ENCODE results near the gene LTF.
A peak's percentile ranks its signal among the peaks of the same experiment; 100 is the strongest.
"Not testable (repeated sequence)": the region's sequence is repeated elsewhere in the genome, so short reads cannot be mapped to it uniquely, and the experiment has no call there.

Gene LTF

DNA sequence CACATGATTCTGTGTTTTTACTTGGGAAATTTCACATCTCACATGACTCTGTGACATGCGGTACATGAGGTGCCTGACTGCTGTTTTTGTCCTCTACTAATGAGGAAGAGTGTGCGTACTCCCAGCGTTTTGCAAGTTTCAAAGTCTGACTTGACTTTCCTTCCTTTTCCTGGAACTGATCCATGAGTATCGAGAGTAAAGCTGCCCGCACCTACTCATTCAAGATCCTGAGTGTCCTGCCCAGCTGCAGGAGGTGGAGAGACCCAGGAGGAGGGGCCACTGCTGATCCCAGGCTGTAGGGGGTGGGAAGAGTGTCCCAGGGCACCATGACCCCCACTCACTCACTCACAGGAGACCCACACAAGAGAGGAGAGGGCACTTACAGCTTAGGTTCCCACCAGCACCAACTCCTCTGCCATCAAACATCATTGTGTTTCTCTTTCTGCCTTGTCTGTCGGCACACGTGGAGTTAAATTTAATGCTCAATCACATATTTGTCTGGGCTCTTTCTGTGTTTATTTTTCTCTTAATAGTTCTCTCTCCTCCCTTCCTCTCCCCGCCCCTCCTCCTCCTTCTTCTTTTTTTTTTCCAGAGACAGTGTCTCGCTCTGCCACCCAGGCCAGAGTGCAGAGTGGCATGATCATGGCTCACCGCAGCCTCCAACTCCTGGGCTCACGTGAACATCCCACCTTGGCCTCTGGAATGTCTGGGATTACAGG, 59.2 kb downstream of the LTF start:
- Histone ChIP-seq H2BK15ac (replicated peaks; ENCODE audit: low read depth) (no peak overlapping the region), H3K56ac (ENCODE audit: low read length) (no peak overlapping the region), H3K18ac (ENCODE audit: low read length) (no peak overlapping the region), H3K79me1 (ENCODE audit: low read length) (no peaks in the 10 kb centered on the region), H4K8ac (ENCODE audit: low read depth, low read length) (no peak overlapping the region), H4K5ac (ENCODE audit: low read length) (no peak overlapping the region), H3K23ac (ENCODE audit: low read length) (no peak overlapping the region), H2AK5ac (ENCODE audit: low read length) (no peak overlapping the region), H2BK5ac (ENCODE audit: low read length) (no peak overlapping the region), H3K4me2 (ENCODE audit: low read length) (no peak overlapping the region), H3K27me3 (ENCODE audit: insufficient read depth, low read length, poor library complexity) (no peaks in the 10 kb centered on the region), H3K79me2 (ENCODE audit: control insufficient read depth, insufficient read depth, low read length) (no peaks in the 10 kb centered on the region), H3K36me3 (ENCODE audit: control insufficient read depth, insufficient read depth, low read length) (no peaks in the 10 kb centered on the region), H3K9ac (ENCODE audit: low read length) (no peak overlapping the region), H3K4ac (ENCODE audit: low read depth, low read length) (no peak overlapping the region), H3K4me1 (ENCODE audit: control insufficient read depth, low read depth, low read length) (peaks cover 1% of the 10 kb centered on the region), H3K27ac (ENCODE audit: low read depth, low read length) (no peak overlapping the region), H3K4me3 (ENCODE audit: low read length) (no peak overlapping the region), H2BK120ac (ENCODE audit: low read depth, low read length) (no peak overlapping the region)
- no peak for DNase-seq
- WGBS (ENCODE audit: extremely low coverage, insufficient coverage, low lambda C conversion rate): no CpG with 5 or more reads among the region's 11 CpGs

GRCh38 chr3:46402902-46403301, 61.8 kb downstream of the LTF start:
- not testable (repeated sequence) for H3K27me3 ChIP-seq (ENCODE audit: insufficient read depth, low read length, poor library complexity); H3K4me3 ChIP-seq (ENCODE audit: low read length); H4K8ac ChIP-seq (ENCODE audit: low read depth, low read length); H3K79me2 ChIP-seq (ENCODE audit: control insufficient read depth, insufficient read depth, low read length); H3K27ac ChIP-seq (ENCODE audit: low read depth, low read length); H3K36me3 ChIP-seq (ENCODE audit: control insufficient read depth, insufficient read depth, low read length); H2BK15ac ChIP-seq (replicated peaks; ENCODE audit: low read depth); H3K79me1 ChIP-seq (ENCODE audit: low read length); H3K9ac ChIP-seq (ENCODE audit: low read length); H2BK120ac ChIP-seq (ENCODE audit: low read depth, low read length); H3K18ac ChIP-seq (ENCODE audit: low read length); H2BK5ac ChIP-seq (ENCODE audit: low read length); H4K5ac ChIP-seq (ENCODE audit: low read length); H3K4ac ChIP-seq (ENCODE audit: low read depth, low read length); H3K23ac ChIP-seq (ENCODE audit: low read length); H3K4me1 ChIP-seq (ENCODE audit: control insufficient read depth, low read depth, low read length); DNase-seq; H3K4me2 ChIP-seq (ENCODE audit: low read length); H2AK5ac ChIP-seq (ENCODE audit: low read length); H3K56ac ChIP-seq (ENCODE audit: low read length)
- no CpG with 5 or more reads among the region's 4 CpGs for WGBS (ENCODE audit: extremely low coverage, insufficient coverage, low lambda C conversion rate)

DNA sequence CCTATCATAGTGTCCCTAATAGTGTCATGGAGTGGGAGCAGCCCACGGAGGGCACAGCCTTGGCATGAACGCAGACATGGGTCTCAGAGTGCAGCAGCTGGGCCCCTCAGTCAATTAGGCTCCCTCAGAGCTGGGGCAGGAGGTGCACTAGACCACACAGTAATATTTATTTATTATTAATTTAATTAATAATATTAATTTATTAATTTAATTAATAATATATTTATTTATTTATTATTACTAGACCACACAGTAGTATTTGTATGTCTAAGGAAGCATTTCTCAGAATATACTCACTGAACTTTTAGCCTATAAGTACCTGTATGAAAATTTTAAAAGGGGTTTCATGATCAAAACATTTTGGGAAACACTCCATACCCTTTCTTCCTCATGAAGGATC, 63.1 kb downstream of the LTF start:
- Histone ChIP-seq H3K27ac (ENCODE audit: low read depth, low read length) (no peak overlapping the region), H3K23ac (ENCODE audit: low read length) (no peak overlapping the region), H2AK5ac (ENCODE audit: low read length) (peak overlapping the region; percentile 85), H2BK5ac (ENCODE audit: low read length) (no peak overlapping the region), H3K4me3 (ENCODE audit: low read length) (no peak overlapping the region), H4K5ac (ENCODE audit: low read length) (no peak overlapping the region), H3K27me3 (ENCODE audit: insufficient read depth, low read length, poor library complexity) (no peaks in the 10 kb centered on the region), H3K4me2 (ENCODE audit: low read length) (no peak overlapping the region), H3K18ac (ENCODE audit: low read length) (no peak overlapping the region), H3K4me1 (ENCODE audit: control insufficient read depth, low read depth, low read length) (peaks cover 7% of the 10 kb centered on the region), H3K4ac (ENCODE audit: low read depth, low read length) (no peak overlapping the region), H3K79me2 (ENCODE audit: control insufficient read depth, insufficient read depth, low read length) (no peaks in the 10 kb centered on the region), H3K36me3 (ENCODE audit: control insufficient read depth, insufficient read depth, low read length) (no peaks in the 10 kb centered on the region), H2BK120ac (ENCODE audit: low read depth, low read length) (no peak overlapping the region), H3K79me1 (ENCODE audit: low read length) (no peaks in the 10 kb centered on the region), H2BK15ac (replicated peaks; ENCODE audit: low read depth) (no peak overlapping the region), H3K56ac (ENCODE audit: low read length) (no peak overlapping the region), H4K8ac (ENCODE audit: low read depth, low read length) (no peak overlapping the region), H3K9ac (ENCODE audit: low read length) (no peak overlapping the region)
- no peak for DNase-seq
- WGBS (ENCODE audit: extremely low coverage, insufficient coverage, low lambda C conversion rate): no CpG with 5 or more reads among the region's 2 CpGs

GRCh38 chr3:46400846-46401245, 63.9 kb downstream of the LTF start:
- H3K9ac ChIP-seq (ENCODE audit: low read length): no peak overlapping the region
- H3K36me3 ChIP-seq (ENCODE audit: control insufficient read depth, insufficient read depth, low read length): no peaks in the 10 kb centered on the region
- H2BK120ac ChIP-seq (ENCODE audit: low read depth, low read length): no peak overlapping the region
- no peak overlapping the region for H2BK5ac ChIP-seq (ENCODE audit: low read length)
- no peak overlapping the region for H3K23ac ChIP-seq (ENCODE audit: low read length)
- H3K4ac ChIP-seq (ENCODE audit: low read depth, low read length): no peak overlapping the region
- peaks cover 7% of the 10 kb centered on the region for H3K4me1 ChIP-seq (ENCODE audit: control insufficient read depth, low read depth, low read length)
- H2BK15ac ChIP-seq (replicated peaks; ENCODE audit: low read depth): no peak overlapping the region
- no peak overlapping the region for H3K27ac ChIP-seq (ENCODE audit: low read depth, low read length)
- H3K18ac ChIP-seq (ENCODE audit: low read length): peak overlapping the region; percentile 23
- H2AK5ac ChIP-seq (ENCODE audit: low read length): no peak overlapping the region
- H3K4me3 ChIP-seq (ENCODE audit: low read length): no peak overlapping the region
- H3K4me2 ChIP-seq (ENCODE audit: low read length): no peak overlapping the region
- H3K79me2 ChIP-seq (ENCODE audit: control insufficient read depth, insufficient read depth, low read length): no peaks in the 10 kb centered on the region
- no peaks in the 10 kb centered on the region for H3K27me3 ChIP-seq (ENCODE audit: insufficient read depth, low read length, poor library complexity)
- H3K56ac ChIP-seq (ENCODE audit: low read length): no peak overlapping the region
- H4K5ac ChIP-seq (ENCODE audit: low read length): no peak overlapping the region
- H3K79me1 ChIP-seq (ENCODE audit: low read length): no peaks in the 10 kb centered on the region
- H4K8ac ChIP-seq (ENCODE audit: low read depth, low read length): no peak overlapping the region
- DNase-seq: no peak
- no CpG with 5 or more reads among the region's 5 CpGs for WGBS (ENCODE audit: extremely low coverage, insufficient coverage, low lambda C conversion rate)

DNA sequence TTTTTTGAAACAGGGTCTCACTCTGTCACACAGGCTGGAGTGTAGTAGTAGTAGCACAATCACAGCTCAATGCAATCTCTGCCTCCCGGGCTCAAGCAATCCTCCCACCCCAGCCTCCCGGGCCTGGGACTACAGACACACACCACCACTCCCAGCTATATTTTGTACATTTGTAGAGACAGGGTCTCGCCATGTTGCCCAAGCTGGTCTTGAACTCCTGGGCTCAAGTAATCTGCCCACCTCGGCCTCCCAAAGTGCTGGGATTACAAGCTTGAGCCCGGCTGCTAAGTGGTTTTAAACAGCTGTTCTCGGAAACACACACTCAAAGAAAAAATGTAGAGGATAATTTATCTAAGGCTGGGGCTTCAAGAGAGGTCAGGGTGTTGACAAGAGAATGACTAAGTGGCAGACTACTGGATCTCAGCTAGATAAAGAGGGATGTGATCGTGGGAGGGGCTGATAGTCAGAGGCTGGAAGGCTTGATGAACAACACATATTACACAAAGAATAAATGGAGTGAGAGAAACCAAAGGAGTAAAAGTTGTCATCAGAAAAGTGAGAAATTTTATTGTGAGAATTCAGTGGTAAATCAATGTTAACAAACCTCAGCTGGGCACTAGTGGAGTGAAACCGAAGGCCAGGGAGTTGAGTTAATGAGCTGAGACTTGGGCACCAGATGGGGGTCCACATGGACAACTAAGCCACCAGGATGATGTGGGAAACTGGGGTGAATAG, 64.5 kb downstream of the LTF start:
- no peaks in the 10 kb centered on the region for H3K36me3 ChIP-seq (ENCODE audit: control insufficient read depth, insufficient read depth, low read length)
- H3K79me1 ChIP-seq (ENCODE audit: low read length): no peaks in the 10 kb centered on the region
- no peak overlapping the region for H3K4me3 ChIP-seq (ENCODE audit: low read length)
- H3K79me2 ChIP-seq (ENCODE audit: control insufficient read depth, insufficient read depth, low read length): no peaks in the 10 kb centered on the region
- H3K9ac ChIP-seq (ENCODE audit: low read length): no peak overlapping the region
- H2AK5ac ChIP-seq (ENCODE audit: low read length): no peak overlapping the region
- H3K27ac ChIP-seq (ENCODE audit: low read depth, low read length): peak overlapping the region; percentile 37
- no peak overlapping the region for H2BK5ac ChIP-seq (ENCODE audit: low read length)
- no peak overlapping the region for H3K23ac ChIP-seq (ENCODE audit: low read length)
- no peaks in the 10 kb centered on the region for H3K27me3 ChIP-seq (ENCODE audit: insufficient read depth, low read length, poor library complexity)
- H3K4me1 ChIP-seq (ENCODE audit: control insufficient read depth, low read depth, low read length): peaks cover 7% of the 10 kb centered on the region
- WGBS (ENCODE audit: extremely low coverage, insufficient coverage, low lambda C conversion rate): no CpG with 5 or more reads among the region's 8 CpGs
- no peak overlapping the region for H2BK15ac ChIP-seq (replicated peaks; ENCODE audit: low read depth)
- H3K4me2 ChIP-seq (ENCODE audit: low read length): no peak overlapping the region
- H4K8ac ChIP-seq (ENCODE audit: low read depth, low read length): no peak overlapping the region
- peak; percentile 76 for DNase-seq
- no peak overlapping the region for H2BK120ac ChIP-seq (ENCODE audit: low read depth, low read length)
- peak overlapping the region; percentile 23 for H3K18ac ChIP-seq (ENCODE audit: low read length)
- H4K5ac ChIP-seq (ENCODE audit: low read length): no peak overlapping the region
- H3K56ac ChIP-seq (ENCODE audit: low read length): no peak overlapping the region
- H3K4ac ChIP-seq (ENCODE audit: low read depth, low read length): no peak overlapping the region

Measured in mesendoderm (in vitro differentiated cells).